Stimulated activated CD8-positive, alpha-beta memory T cell treated with anti-CD3 and anti-CD28 coated beads, Interleukin-12 subunit alpha, Interleukin-12 subunit beta, amount 100 ng/mL, for 24 hours (primary cell): ENCODE data around the gene ANKFY1.
A peak's percentile ranks its signal among the peaks of the same experiment; 100 is the strongest.

Source experiments
- DNase-seq: peaks from one replicate; pipeline ENCODE4 v3.0.0-alpha.2; 2020; ENCODE audit errors: extremely low read depth

Gene ANKFY1, protein sequence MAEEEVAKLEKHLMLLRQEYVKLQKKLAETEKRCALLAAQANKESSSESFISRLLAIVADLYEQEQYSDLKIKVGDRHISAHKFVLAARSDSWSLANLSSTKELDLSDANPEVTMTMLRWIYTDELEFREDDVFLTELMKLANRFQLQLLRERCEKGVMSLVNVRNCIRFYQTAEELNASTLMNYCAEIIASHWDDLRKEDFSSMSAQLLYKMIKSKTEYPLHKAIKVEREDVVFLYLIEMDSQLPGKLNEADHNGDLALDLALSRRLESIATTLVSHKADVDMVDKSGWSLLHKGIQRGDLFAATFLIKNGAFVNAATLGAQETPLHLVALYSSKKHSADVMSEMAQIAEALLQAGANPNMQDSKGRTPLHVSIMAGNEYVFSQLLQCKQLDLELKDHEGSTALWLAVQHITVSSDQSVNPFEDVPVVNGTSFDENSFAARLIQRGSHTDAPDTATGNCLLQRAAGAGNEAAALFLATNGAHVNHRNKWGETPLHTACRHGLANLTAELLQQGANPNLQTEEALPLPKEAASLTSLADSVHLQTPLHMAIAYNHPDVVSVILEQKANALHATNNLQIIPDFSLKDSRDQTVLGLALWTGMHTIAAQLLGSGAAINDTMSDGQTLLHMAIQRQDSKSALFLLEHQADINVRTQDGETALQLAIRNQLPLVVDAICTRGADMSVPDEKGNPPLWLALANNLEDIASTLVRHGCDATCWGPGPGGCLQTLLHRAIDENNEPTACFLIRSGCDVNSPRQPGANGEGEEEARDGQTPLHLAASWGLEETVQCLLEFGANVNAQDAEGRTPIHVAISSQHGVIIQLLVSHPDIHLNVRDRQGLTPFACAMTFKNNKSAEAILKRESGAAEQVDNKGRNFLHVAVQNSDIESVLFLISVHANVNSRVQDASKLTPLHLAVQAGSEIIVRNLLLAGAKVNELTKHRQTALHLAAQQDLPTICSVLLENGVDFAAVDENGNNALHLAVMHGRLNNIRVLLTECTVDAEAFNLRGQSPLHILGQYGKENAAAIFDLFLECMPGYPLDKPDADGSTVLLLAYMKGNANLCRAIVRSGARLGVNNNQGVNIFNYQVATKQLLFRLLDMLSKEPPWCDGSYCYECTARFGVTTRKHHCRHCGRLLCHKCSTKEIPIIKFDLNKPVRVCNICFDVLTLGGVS

GRCh38 chr17:4263282-4264215 is at the start of gene ANKFY1:
ANKFY1 (minus strand) TSS chr17:4263979; CDS start chr17:4263941, 38 bp downstream.
- DNase-seq = peak; percentile 89

- DNase-seq = no peak
These were observed 46.7 kb upstream of the ANKFY1 start for GRCh38 chr17:4310354-4311060.

DNA sequence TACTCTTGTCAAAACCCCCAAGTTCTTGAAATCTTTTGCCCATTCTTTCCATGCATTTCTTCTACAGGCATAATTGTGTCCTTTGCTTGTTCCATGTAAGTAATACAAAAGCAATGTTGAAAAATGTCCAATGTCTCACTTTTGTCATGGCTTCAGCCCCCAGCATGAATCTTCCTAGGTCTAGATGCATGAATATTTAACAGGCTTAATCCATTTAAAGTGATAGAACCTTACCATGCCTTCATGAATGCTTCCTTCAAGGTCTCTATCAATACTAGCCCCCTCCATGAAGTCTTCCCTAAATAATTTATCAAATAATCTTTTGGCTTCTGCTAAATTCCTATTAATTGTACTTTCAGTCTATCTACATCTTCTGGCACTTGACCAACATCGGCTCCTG is 46.1 kb upstream of the ANKFY1 start:
- DNase-seq = no peak

GRCh38 chr17:4307179-4307930 is 43.6 kb upstream of the ANKFY1 start:
- no peak for DNase-seq

DNA sequence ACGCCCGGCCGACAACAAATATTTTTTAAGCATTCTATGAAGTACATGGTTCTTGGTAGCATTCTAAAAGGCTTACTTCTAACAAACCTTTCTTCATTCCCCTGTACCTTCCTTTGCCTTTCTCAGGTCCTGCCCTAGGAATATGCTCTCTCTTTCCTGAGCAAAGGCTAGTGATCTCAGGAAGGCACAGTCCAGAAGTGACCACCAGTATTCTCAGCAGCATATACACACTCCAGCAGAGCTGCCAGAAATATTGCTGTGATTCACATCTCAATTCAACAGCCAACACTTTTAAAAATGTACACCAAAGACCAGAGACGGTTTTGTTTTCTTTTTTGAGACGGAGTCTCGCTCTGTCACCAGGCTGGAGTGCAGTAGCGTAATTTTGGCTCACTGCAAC is 41.4 kb upstream of the ANKFY1 start:
- DNase-seq = no peak

- peak; percentile 8 for DNase-seq
These were observed 40.7 kb upstream of the ANKFY1 start for GRCh38 chr17:4304417-4305027.

GRCh38 chr17:4301066-4301465 is 37.3 kb upstream of the ANKFY1 start:
- DNase-seq = no peak

DNA sequence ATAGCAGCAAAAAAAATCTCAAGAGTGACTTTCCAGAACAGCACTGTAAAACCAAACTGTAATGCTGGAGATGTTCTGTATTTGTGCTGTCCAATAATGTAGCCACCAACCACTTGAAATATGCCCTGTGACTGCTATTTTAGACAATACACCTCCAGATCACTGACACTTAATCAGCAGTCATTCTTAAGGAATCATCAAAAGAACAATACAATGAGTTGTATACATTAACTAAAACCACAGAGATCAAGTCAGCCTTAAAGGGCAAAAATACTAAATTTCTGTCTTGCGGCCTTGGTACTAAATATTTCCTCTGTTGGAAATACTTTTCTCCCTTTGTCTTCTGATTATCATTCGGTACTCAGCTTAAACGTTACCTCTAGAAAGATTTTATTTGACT is 33.6 kb upstream of the ANKFY1 start:
- no peak for DNase-seq

GRCh38 chr17:4295686-4296085 is 31.9 kb upstream of the ANKFY1 start:
- no peak for DNase-seq

- DNase-seq = no peak
These were observed 29.8 kb upstream of the ANKFY1 start for GRCh38 chr17:4293572-4293971.

DNA sequence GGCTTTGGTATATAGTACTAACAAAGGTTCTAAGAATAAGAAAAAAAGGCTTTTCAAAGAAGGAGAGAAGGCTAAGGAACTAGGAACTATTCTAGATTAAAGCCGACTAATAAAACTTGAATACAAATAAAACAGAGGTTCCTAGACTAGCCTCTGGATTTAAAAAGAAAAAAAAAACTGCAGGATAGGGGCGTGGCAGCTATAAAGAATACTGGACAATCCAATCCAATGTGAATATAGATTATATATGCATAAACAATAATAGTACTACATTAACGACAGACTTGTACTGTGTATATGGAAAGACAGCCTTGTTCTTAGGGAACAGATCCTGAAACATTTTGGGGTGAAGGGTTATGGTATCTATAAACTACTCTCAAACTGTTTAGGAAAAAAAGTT is 23.9 kb upstream of the ANKFY1 start:
- DNase-seq = no peak

DNA sequence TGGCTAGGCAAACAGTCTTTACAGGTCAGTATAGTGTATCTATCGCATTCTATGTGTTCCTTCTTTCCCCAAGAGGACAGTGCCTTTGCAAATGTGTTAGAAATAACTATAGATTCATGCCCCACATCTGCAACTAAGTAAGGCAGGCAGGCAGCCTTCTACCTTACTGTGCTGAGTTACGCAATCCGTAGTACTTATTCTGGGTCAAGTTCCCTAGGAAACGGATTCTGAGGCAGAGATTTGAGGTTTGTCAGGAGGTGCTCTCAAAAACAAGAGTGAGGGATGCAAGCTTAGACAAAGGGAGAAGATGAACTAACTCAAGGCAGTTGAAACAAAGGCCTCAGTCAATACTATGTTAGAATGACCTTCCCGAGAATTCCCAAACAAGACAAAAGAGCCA is 12.7 kb upstream of the ANKFY1 start:
- no peak for DNase-seq

DNA sequence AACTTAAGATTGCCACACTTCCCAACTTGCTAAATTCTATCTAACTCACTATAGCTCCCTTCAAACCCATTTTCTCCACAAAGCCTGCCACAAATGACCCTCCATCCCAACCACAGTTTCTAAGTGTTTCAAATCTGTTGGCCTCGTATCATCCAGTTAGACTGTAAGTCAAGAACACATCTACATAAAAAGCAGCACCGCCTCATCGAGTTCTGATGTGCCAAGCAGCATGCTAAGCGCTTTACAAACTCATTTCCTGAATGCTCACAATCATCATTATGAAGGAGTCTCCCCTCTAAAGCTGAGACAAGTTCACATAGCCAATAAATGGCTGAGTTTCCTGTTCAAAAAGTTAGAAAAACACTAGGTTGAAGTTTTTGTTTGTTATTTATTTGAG is 9.2 kb upstream of the ANKFY1 start:
- no peak for DNase-seq

GRCh38 chr17:4272213-4272971 is 8.6 kb upstream of the ANKFY1 start:
- DNase-seq = no peak

DNA sequence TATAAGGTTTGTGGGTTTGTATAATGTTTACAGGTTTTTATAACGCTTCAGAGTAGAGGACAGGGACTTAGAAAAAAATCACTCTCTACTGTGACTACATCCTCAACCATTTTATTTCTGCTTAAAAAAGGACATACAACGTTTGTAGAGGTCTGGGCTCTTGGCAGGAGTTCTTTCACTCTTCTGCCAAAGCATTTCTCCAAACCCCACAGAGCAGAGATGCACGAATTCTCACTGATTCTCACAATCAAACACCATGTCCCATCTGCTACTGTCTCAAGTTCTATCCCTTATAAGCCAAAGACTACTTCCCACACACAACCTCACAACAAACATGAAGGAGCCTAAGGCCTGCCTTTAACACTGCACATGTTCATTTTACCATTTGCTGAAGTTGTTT is 7.0 kb upstream of the ANKFY1 start:
- DNase-seq = no peak

GRCh38 chr17:4269915-4270314 is 6.1 kb upstream of the ANKFY1 start:
- DNase-seq = no peak

GRCh38 chr17:4267402-4267801 is 3.6 kb upstream of the ANKFY1 start:
- no peak for DNase-seq

- no peak for DNase-seq
These were observed 2.8 kb upstream of the ANKFY1 start for GRCh38 chr17:4266550-4266949.

- DNase-seq = no peak
These were observed 1.1 kb downstream of the ANKFY1 start for GRCh38 chr17:4262703-4263102.
